ENCODE data around the gene BARX2. TPM values are rescaled to one million over a fixed set of nuclear protein-coding genes. Genes with fewer than 3 reads are reported as not detected.

Gene BARX2
- total and polyA plus RNA-seq, 2 donors (not counting 3 experiments of a cell fraction or from before 2014, with no cell fraction given): not detected

DNA sequence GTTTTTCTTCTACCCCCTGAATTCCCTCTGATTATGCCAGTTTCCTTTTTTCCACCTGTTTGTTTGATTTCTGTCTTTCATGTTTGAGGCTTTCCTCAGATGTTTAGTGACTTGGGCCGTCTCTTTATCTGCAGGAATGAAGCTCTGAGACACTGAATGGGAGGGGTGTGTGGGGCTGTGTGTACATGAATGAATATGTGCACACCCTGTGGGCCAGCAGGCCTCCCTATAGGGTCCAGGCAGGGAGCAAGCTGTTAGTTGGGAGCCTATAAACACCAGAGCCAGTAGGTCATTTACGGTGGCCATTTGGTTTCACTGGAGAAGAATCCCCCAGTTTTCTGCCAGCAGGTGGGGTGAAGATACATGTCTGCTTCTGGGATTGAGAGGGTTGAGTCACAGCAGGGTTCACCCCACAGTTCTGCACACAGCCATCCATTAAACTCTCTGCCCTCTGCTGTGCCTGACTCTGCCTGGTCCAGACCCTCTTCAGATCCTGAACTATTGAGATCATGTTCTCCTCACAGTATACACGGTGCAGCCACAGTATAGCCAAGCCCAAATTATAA is 34.8 kb downstream of the BARX2 start:
- Histone ChIP-seq H3K27ac (ENCODE audit: insufficient read depth, low read depth, low read length) (no peak overlapping the region), H3K79me2 (ENCODE audit: control insufficient read depth, insufficient read depth, low read length) (no peaks in the 10 kb centered on the region), H3K4me3 (replicated peaks in 1 of 3; ENCODE audit: insufficient read depth in 1 of 3, low read depth in 1 of 3, low read length in 3 of 3) (no peak overlapping the region), H4K20me1 (replicated peaks; ENCODE audit: control insufficient read depth, extremely low read depth, insufficient read depth, low read length) (no peaks in the 10 kb centered on the region), H3K27me3 (ENCODE audit: control insufficient read depth in 2 of 2, insufficient read depth in 2 of 2, low read length in 2 of 2) (no peaks in the 10 kb centered on the region), H3K4me2 (ENCODE audit: insufficient read depth, low read length) (no peak overlapping the region), H3K9me1 (replicated peaks; ENCODE audit: control insufficient read depth, extremely low read depth, insufficient read depth, low read length) (no peaks in the 10 kb centered on the region), H3K9ac (replicated peaks; ENCODE audit: extremely low read depth, insufficient read depth, low read length) (no peak overlapping the region), H3K9me3 (replicated peaks; ENCODE audit: control insufficient read depth, insufficient read depth, low read length) (no peaks in the 10 kb centered on the region), H2AFZ (ENCODE audit: low read depth, low read length) (no peak overlapping the region), H3K36me3 (ENCODE audit: control insufficient read depth in 2 of 2, extremely low read depth in 1 of 2, insufficient read depth in 2 of 2, low read length in 2 of 2) (no peaks in the 10 kb centered on the region), H3K4me1 (ENCODE audit: control insufficient read depth, extremely low read depth, insufficient read depth, low read length) (no peaks in the 10 kb centered on the region)
- TF ChIP-seq GATA2 (IDR thresholded peaks at IDR 0.05; ENCODE audit: insufficient read depth, insufficient read length, low read depth, low read length): no peak
- no peak for TF ChIP-seq JUN (IDR thresholded peaks at IDR 0.05; ENCODE audit: borderline replicate concordance, insufficient read depth, insufficient read length, low read depth)
- TF ChIP-seq CTCF (IDR thresholded peaks at IDR 0.05; ENCODE audit: extremely low read depth in 1 of 2, insufficient read depth in 1 of 2, low read depth in 1 of 2, low read length in 2 of 2): no peak
- no peak for TF ChIP-seq POLR2A (IDR thresholded peaks at IDR 0.05; ENCODE audit: low read depth, low read length)
- TF ChIP-seq, protein P1, sequence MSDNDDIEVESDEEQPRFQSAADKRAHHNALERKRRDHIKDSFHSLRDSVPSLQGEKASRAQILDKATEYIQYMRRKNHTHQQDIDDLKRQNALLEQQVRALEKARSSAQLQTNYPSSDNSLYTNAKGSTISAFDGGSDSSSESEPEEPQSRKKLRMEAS (IDR thresholded peaks at IDR 0.05; ENCODE audit: insufficient read depth, insufficient read length): no peak
- no peak for TF ChIP-seq MYC (IDR thresholded peaks at IDR 0.05; ENCODE audit: low read depth, low read length)
- TF ChIP-seq EZH2 (IDR thresholded peaks at IDR 0.05; ENCODE audit: borderline replicate concordance, low read depth, low read length, severe bottlenecking): no peak
- TF ChIP-seq FOS (IDR thresholded peaks at IDR 0.05; ENCODE audit: borderline replicate concordance, insufficient read depth, low read length): no peak
- no peak for TF ChIP-seq POLR2AphosphoS5 (IDR thresholded peaks at IDR 0.05; ENCODE audit: insufficient read depth, low read depth, low read length)
- no TSS peak for BruUV-seq (replicated peaks)
- POLR2A ChIA-PET: no interaction called here
- CTCF ChIA-PET: no interaction called here
- FAIRE-seq (no peak), DNase-seq (ENCODE audit: low read depth, low spot score) (no peak)
- dilution Hi-C loops (cut with MboI; ENCODE audit: extremely low pct_ligation_motif_present, low sequenced_read_pairs): no loop called here
- intact Hi-C loops (cut with micrococcal nuclease): no loop called here

All from endothelial cell of umbilical vein (primary cell).